Stomach smooth muscle (tissue), 2 donors: ENCODE measurements around the gene HSPB2.

Source experiments
- H3K27ac ChIP-seq: one replicate; pipeline ENCODE4 v1.7.0; 2013; ENCODE audit warnings: mild to moderate bottlenecking, low read length, inconsistent platforms
- H3K27me3 ChIP-seq, 2 donors: one replicate each; pipeline ENCODE4 v1.7.0; 2013; ENCODE audit warnings: low read length in 2 of 2; ENCODE audit not compliant: insufficient read depth in 2 of 2, control insufficient read depth in 1 of 2
- H3K36me3 ChIP-seq, 2 donors: one replicate each; pipeline ENCODE4 v1.7.0; 2013; ENCODE audit warnings: low read length in 2 of 2; ENCODE audit not compliant: control insufficient read depth in 2 of 2, insufficient read depth in 2 of 2
- H3K4me1 ChIP-seq: one replicate; pipeline ENCODE4 v1.7.0; 2013; ENCODE audit warnings: low read length; ENCODE audit not compliant: control insufficient read depth, insufficient read depth
- H3K4me3 ChIP-seq, 2 donors: one replicate each; pipeline ENCODE4 v1.7.0; 2013; ENCODE audit warnings: low read length in 2 of 2
- H3K9ac ChIP-seq, 2 donors: one replicate each; pipeline ENCODE4 v1.7.0; 2013; ENCODE audit warnings: low read length in 2 of 2, mild to moderate bottlenecking in 1 of 2
- H3K9me3 ChIP-seq, 2 donors: one replicate each; pipeline ENCODE4 v1.7.0; 2013; ENCODE audit warnings: low read length in 2 of 2; ENCODE audit not compliant: control insufficient read depth in 2 of 2
- donor health status: healthy.
- donor health status: Pancreatic carcinoma.

Gene HSPB2

GRCh38 chr11:111949519-111950426 lies 37.2 kb downstream of the HSPB2 start:
- Histone ChIP-seq H3K36me3 (peaks cover 0 to under 1% of the 10 kb centered on the region in 2 donors), H3K27me3 (no peaks in the 10 kb centered on the region), H3K4me1 (peaks cover 5% of the 10 kb centered on the region), H3K27ac (no peak overlapping the region), H3K9me3 (no peaks in the 10 kb centered on the region), H3K9ac (no peak overlapping the region), H3K4me3 (no peak overlapping the region)

- H3K9ac ChIP-seq, result no peak overlapping the region
- no peak overlapping the region for H3K4me3 ChIP-seq
- H3K36me3 ChIP-seq, result no peaks in the 10 kb centered on the region
- H3K27me3 ChIP-seq, result no peaks in the 10 kb centered on the region
- H3K9me3 ChIP-seq, result no peaks in the 10 kb centered on the region
- H3K27ac ChIP-seq, result no peak overlapping the region
- H3K4me1 ChIP-seq, result peaks cover 3% of the 10 kb centered on the region
Observed at GRCh38 chr11:111951565-111951964, 39.0 kb downstream of the HSPB2 start.

- H3K27ac ChIP-seq, result no peak overlapping the region
- no peaks in the 10 kb centered on the region for H3K4me1 ChIP-seq
- no peaks in the 10 kb centered on the region for H3K27me3 ChIP-seq
- no peaks in the 10 kb centered on the region for H3K9me3 ChIP-seq
- no peaks in the 10 kb centered on the region for H3K36me3 ChIP-seq
- no peak overlapping the region for H3K9ac ChIP-seq
- H3K4me3 ChIP-seq, result no peak overlapping the region
Observed at GRCh38 chr11:111954154-111954553, 41.6 kb downstream of the HSPB2 start.

- Histone ChIP-seq H3K36me3 (no peaks in the 10 kb centered on the region), H3K4me3 (no peak overlapping the region), H3K4me1 (no peaks in the 10 kb centered on the region), H3K9ac (no peak overlapping the region), H3K27me3 (no peaks in the 10 kb centered on the region), H3K27ac (no peak overlapping the region), H3K9me3 (no peaks in the 10 kb centered on the region)
Observed at GRCh38 chr11:111957663-111958444, 45.3 kb downstream of the HSPB2 start.

GRCh38 chr11:111960916-111961315 lies 48.4 kb downstream of the HSPB2 start:
- Histone ChIP-seq H3K4me3 (no peak overlapping the region), H3K4me1 (no peaks in the 10 kb centered on the region), H3K9ac (no peak overlapping the region), H3K27me3 (no peaks in the 10 kb centered on the region), H3K27ac (no peak overlapping the region), H3K9me3 (no peaks in the 10 kb centered on the region), H3K36me3 (no peaks in the 10 kb centered on the region)

GRCh38 chr11:111961389-111962300 lies 49.1 kb downstream of the HSPB2 start:
- Histone ChIP-seq H3K9me3 (no peaks in the 10 kb centered on the region), H3K27me3 (no peaks in the 10 kb centered on the region), H3K4me1 (no peaks in the 10 kb centered on the region), H3K36me3 (no peaks in the 10 kb centered on the region), H3K4me3 (no peak overlapping the region), H3K9ac (no peak overlapping the region), H3K27ac (no peak overlapping the region)
